ENCODE data around the gene FABP7.

FABP7 gene

GRCh38 chr6:122797537-122797936 is 18.0 kb downstream of the FABP7 start:
- DNase-seq (ENCODE audit: low spot score) (no peak), FAIRE-seq (no peak)

GRCh38 chr6:122798099-122798641 is 18.7 kb downstream of the FABP7 start:
- peak; percentile 98 for FAIRE-seq

GRCh38 chr6:122799140-122799745 is 19.7 kb downstream of the FABP7 start:
- DNase-seq (ENCODE audit: low spot score): no peak
- no peak for FAIRE-seq

More at GRCh38 chr6:122798099-122798641, 18.7 kb downstream of the FABP7 start:
- DNase-seq (ENCODE audit: low spot score): peak; percentile 89

GRCh38 chr6:122799916-122800686 is 20.6 kb downstream of the FABP7 start:
- no peak for DNase-seq (ENCODE audit: low spot score)
- peak; percentile 10 for FAIRE-seq

- FAIRE-seq (peak; percentile 73), DNase-seq (ENCODE audit: low spot score) (peak; percentile 9)
These were observed 21.4 kb downstream of the FABP7 start for GRCh38 chr6:122800906-122801305.

GRCh38 chr6:122801397-122801796 is 21.9 kb downstream of the FABP7 start:
- no peak for FAIRE-seq

GRCh38 chr6:122803171-122803661 is 23.7 kb downstream of the FABP7 start:
- FAIRE-seq (no peak), DNase-seq (ENCODE audit: low spot score) (no peak)

More at GRCh38 chr6:122801397-122801796, 21.9 kb downstream of the FABP7 start:
- no peak for DNase-seq (ENCODE audit: low spot score)

- FAIRE-seq: no peak
- DNase-seq (ENCODE audit: low spot score): no peak
These were observed 25.5 kb downstream of the FABP7 start for GRCh38 chr6:122804962-122805485.

- DNase-seq (ENCODE audit: low spot score) (no peak), FAIRE-seq (no peak)
These were observed 26.8 kb downstream of the FABP7 start for GRCh38 chr6:122806291-122806690.

GRCh38 chr6:122808121-122808885 is 28.8 kb downstream of the FABP7 start:
- no peak for FAIRE-seq
- DNase-seq (ENCODE audit: low spot score): no peak

GRCh38 chr6:122809001-122809400 is 29.5 kb downstream of the FABP7 start:
- FAIRE-seq (no peak), DNase-seq (ENCODE audit: low spot score) (no peak)

GRCh38 chr6:122809691-122810090 is 30.2 kb downstream of the FABP7 start:
- DNase-seq (ENCODE audit: low spot score) (no peak), FAIRE-seq (no peak)

GRCh38 chr6:122810189-122810588 is 30.7 kb downstream of the FABP7 start:
- FAIRE-seq (no peak), DNase-seq (ENCODE audit: low spot score) (no peak)

GRCh38 chr6:122817358-122817757 is 37.8 kb downstream of the FABP7 start:
- no peak for FAIRE-seq
- DNase-seq (ENCODE audit: low spot score): peak; percentile 15

- FAIRE-seq (peak; percentile 97), DNase-seq (ENCODE audit: low spot score) (peak; percentile 58)
These were observed 38.2 kb downstream of the FABP7 start for GRCh38 chr6:122817766-122818165.

- no peak for DNase-seq (ENCODE audit: low spot score)
These were observed 39.4 kb downstream of the FABP7 start for GRCh38 chr6:122818866-122819265.

GRCh38 chr6:122821095-122821494 is 41.6 kb downstream of the FABP7 start:
- no peak for DNase-seq (ENCODE audit: low spot score)
- no peak for FAIRE-seq

More at GRCh38 chr6:122818866-122819265, 39.4 kb downstream of the FABP7 start:
- peak; percentile 60 for FAIRE-seq

GRCh38 chr6:122825163-122825562 is 45.6 kb downstream of the FABP7 start:
- no peak for DNase-seq (ENCODE audit: low spot score)
- FAIRE-seq: no peak

- no peak for DNase-seq (ENCODE audit: low spot score)
- FAIRE-seq: no peak
These were observed 49.9 kb downstream of the FABP7 start for GRCh38 chr6:122829456-122829855.

- DNase-seq (ENCODE audit: low spot score) (no peak), FAIRE-seq (no peak)
These were observed 52.0 kb downstream of the FABP7 start for GRCh38 chr6:122831511-122831910.

GRCh38 chr6:122832459-122832858 is 52.9 kb downstream of the FABP7 start:
- FAIRE-seq: no peak

More at GRCh38 chr6:122832459-122832858, 52.9 kb downstream of the FABP7 start:
- DNase-seq (ENCODE audit: low spot score): no peak

All from RCC 7860 (cell line).